K562 (cell line): ENCODE results near the gene CYP2W1. TPM values are rescaled to one million over a fixed set of nuclear protein-coding genes. Genes with fewer than 3 reads are reported as not detected.
A peak's percentile ranks its signal among the peaks of the same experiment; 100 is the strongest.

Source experiments
- ATF1 ChIP-seq, 2 experiments: fragments of 450-650 bp in 1 of 2; IDR thresholded peaks; 2 replicates each; pipeline ENCODE4 v1.6.1; 2016; ENCODE audit warnings: missing compliant biosample characterization in 1 of 2, missing genetic modification characterization in 1 of 2
- FOXA1 ChIP-seq: fragments of 450-650 bp; IDR thresholded peaks from 2 replicates; pipeline ENCODE4 v1.6.1; 2016; ENCODE audit warnings: mild to moderate bottlenecking, borderline replicate concordance
- HDAC1 ChIP-seq, 2 experiments: fragments of 450-650 bp; IDR thresholded peaks; 2 replicates each; pipeline ENCODE4 v1.6.1; 2016 to 2017; ENCODE audit warnings: inconsistent platforms in 1 of 2, mild to moderate bottlenecking in 1 of 2, moderate library complexity in 1 of 2
- MBD2 ChIP-seq: sonication (generic); IDR thresholded peaks from 2 replicates; pipeline ENCODE4 v1.6.1; 2016; ENCODE audit warnings: low read depth, borderline replicate concordance
- ZNF561 ChIP-seq: fragments of 450-650 bp; formaldehyde crosslinking; conservative IDR thresholded peaks from 2 replicates; pipeline ENCODE4 v1.4.0; 2020; ENCODE audit warnings: mild to moderate bottlenecking, moderate library complexity
- ZNF644 ChIP-seq: fragments of 200-800 bp; sonication (Bioruptor generic); IDR thresholded peaks from 2 replicates; pipeline ENCODE4 v1.6.1; 2016; ENCODE audit warnings: low read depth, missing genetic modification characterization, missing compliant biosample characterization
- ZSCAN29 ChIP-seq: fragments of 450-650 bp; IDR thresholded peaks from 2 replicates; pipeline ENCODE4 v1.6.1; 2017
- polyA plus RNA-seq, 8 experiments: library from polyadenylated mRNA; depleted of rRNA in 4 of 8; stranded (reverse) in 5 of 8; unstranded in 3 of 8; fragments of >200 nt; fragmentation: Nextera tagmentation in 2 of 8; fragmentation: Illumina TruSeq in 1 of 8; extraction: Ambion mirVana in 2 of 8; extraction: Trizol in 1 of 8; gene quantifications; 2 replicates each; pipeline versions ENCODE4 v1.2.1 to v1.2.3, GENCODE V29; 2011 to 2014; ENCODE audit warnings: inconsistent platforms in 1 of 8, missing spikeins in 1 of 8
- total RNA-seq, 7 experiments: library from RNA; depleted of rRNA in 6 of 7; stranded (reverse); fragments of >200 nt in 6 of 7; fragmentation: Illumina TruSeq in 2 of 7; extraction: Trizol in 2 of 7; gene quantifications; 2 replicates each; pipeline versions ENCODE4 v1.2.1 to v1.2.3, GENCODE V29; 2011 to 2021; ENCODE audit warnings: low replicate concordance in 1 of 7
- TF ChIP-seq, protein P1 (sequence below): fragments of 450-650 bp; IDR thresholded peaks from 2 replicates; pipeline ENCODE4 v1.6.1; 2016; ENCODE audit warnings: mild to moderate bottlenecking, moderate library complexity
- TF ChIP-seq, protein P2 (sequence below), 3 experiments: fragments of 200-800 bp in 1 of 3; sonication (Bioruptor generic) in 1 of 3; sonication (generic) in 1 of 3; formaldehyde crosslinking in 1 of 3; IDR thresholded peaks; 2 replicates each; pipeline versions ENCODE4 v1.6.1 to v1.8.0; 2016 to 2022; ENCODE audit warnings: mild to moderate bottlenecking in 2 of 3, missing compliant biosample characterization in 2 of 3, missing genetic modification characterization in 2 of 3, missing genetic modification reagents in 1 of 3

CYP2W1 gene
- total and polyA plus RNA-seq, 9 of the 15 experiments (the other 6 are each of a cell fraction or from before 2014, with no cell fraction given): not detected

DNA sequence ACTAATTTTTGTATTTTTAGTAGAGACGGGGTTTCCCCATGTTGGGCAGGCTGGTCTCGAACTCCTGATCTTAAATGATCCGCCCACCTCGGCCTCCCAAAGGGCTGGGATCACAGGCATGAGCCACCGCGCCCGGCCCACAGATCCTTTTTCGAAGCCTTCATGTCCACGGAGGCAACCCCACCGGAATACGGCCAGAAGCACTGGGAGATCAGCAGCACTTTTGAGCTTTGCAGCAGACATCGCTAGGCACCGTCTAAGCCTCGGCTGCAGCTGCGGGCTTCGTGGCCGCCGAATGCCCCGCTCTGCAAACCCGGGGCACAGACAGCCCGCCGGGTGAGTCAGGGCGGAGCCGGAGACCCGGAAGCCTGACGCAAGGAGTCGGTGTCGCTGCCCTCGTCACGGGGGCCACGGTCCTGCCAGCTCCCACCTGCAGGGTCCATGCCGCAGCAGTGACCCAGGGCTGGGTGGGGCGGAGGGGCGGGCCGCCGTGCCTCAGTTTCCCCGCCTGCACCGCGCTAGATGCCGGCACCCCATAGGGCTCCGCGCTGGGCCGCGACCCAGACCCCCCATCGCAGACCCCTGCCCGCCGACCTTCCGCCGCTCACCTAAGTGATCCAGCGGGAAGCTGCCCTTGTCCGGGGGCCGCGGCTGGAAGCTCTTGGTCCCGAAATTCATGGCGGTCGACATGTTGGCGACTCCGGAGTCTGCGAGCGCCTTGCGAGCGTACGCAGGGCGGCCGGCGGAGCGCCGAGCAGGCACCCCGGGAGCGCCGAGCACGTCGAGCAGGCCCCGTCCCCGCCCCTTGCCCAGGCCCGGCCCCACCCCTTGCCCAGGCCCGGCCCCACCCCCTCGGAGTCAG, 7.9 kb upstream of the CYP2W1 start, which contains the start of gene COX19 (continued):
- TF ChIP-seq, protein P1, sequence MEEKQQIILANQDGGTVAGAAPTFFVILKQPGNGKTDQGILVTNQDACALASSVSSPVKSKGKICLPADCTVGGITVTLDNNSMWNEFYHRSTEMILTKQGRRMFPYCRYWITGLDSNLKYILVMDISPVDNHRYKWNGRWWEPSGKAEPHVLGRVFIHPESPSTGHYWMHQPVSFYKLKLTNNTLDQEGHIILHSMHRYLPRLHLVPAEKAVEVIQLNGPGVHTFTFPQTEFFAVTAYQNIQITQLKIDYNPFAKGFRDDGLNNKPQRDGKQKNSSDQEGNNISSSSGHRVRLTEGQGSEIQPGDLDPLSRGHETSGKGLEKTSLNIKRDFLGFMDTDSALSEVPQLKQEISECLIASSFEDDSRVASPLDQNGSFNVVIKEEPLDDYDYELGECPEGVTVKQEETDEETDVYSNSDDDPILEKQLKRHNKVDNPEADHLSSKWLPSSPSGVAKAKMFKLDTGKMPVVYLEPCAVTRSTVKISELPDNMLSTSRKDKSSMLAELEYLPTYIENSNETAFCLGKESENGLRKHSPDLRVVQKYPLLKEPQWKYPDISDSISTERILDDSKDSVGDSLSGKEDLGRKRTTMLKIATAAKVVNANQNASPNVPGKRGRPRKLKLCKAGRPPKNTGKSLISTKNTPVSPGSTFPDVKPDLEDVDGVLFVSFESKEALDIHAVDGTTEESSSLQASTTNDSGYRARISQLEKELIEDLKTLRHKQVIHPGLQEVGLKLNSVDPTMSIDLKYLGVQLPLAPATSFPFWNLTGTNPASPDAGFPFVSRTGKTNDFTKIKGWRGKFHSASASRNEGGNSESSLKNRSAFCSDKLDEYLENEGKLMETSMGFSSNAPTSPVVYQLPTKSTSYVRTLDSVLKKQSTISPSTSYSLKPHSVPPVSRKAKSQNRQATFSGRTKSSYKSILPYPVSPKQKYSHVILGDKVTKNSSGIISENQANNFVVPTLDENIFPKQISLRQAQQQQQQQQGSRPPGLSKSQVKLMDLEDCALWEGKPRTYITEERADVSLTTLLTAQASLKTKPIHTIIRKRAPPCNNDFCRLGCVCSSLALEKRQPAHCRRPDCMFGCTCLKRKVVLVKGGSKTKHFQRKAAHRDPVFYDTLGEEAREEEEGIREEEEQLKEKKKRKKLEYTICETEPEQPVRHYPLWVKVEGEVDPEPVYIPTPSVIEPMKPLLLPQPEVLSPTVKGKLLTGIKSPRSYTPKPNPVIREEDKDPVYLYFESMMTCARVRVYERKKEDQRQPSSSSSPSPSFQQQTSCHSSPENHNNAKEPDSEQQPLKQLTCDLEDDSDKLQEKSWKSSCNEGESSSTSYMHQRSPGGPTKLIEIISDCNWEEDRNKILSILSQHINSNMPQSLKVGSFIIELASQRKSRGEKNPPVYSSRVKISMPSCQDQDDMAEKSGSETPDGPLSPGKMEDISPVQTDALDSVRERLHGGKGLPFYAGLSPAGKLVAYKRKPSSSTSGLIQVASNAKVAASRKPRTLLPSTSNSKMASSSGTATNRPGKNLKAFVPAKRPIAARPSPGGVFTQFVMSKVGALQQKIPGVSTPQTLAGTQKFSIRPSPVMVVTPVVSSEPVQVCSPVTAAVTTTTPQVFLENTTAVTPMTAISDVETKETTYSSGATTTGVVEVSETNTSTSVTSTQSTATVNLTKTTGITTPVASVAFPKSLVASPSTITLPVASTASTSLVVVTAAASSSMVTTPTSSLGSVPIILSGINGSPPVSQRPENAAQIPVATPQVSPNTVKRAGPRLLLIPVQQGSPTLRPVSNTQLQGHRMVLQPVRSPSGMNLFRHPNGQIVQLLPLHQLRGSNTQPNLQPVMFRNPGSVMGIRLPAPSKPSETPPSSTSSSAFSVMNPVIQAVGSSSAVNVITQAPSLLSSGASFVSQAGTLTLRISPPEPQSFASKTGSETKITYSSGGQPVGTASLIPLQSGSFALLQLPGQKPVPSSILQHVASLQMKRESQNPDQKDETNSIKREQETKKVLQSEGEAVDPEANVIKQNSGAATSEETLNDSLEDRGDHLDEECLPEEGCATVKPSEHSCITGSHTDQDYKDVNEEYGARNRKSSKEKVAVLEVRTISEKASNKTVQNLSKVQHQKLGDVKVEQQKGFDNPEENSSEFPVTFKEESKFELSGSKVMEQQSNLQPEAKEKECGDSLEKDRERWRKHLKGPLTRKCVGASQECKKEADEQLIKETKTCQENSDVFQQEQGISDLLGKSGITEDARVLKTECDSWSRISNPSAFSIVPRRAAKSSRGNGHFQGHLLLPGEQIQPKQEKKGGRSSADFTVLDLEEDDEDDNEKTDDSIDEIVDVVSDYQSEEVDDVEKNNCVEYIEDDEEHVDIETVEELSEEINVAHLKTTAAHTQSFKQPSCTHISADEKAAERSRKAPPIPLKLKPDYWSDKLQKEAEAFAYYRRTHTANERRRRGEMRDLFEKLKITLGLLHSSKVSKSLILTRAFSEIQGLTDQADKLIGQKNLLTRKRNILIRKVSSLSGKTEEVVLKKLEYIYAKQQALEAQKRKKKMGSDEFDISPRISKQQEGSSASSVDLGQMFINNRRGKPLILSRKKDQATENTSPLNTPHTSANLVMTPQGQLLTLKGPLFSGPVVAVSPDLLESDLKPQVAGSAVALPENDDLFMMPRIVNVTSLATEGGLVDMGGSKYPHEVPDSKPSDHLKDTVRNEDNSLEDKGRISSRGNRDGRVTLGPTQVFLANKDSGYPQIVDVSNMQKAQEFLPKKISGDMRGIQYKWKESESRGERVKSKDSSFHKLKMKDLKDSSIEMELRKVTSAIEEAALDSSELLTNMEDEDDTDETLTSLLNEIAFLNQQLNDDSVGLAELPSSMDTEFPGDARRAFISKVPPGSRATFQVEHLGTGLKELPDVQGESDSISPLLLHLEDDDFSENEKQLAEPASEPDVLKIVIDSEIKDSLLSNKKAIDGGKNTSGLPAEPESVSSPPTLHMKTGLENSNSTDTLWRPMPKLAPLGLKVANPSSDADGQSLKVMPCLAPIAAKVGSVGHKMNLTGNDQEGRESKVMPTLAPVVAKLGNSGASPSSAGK: peak; percentile 71
- TF ChIP-seq ZSCAN29 (no peak), ZNF561 (CRISPR knock-in tag) (no peak), MBD2 (peak; percentile 59; the same call in 1 of the 2 replicates), HDAC1 (IDR thresholded peaks at IDR 0.05) (peak in 1 of 2 experiments; percentile 82; a peak in 2 of 4 replicates), ATF1 (CRISPR knock-in tag; IDR thresholded peaks at IDR 0.05) (0 out of 2 replicates have a peak, but pooled peaks have one; percentile 12), ATF1 (tag; IDR thresholded peaks at IDR 0.05) (peak; percentile 88), ZNF644 (tag) (no peak), FOXA1 (no peak)
- TF ChIP-seq, protein P2, sequence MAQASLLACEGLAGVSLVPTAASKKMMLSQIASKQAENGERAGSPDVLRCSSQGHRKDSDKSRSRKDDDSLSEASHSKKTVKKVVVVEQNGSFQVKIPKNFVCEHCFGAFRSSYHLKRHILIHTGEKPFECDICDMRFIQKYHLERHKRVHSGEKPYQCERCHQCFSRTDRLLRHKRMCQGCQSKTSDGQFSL (CRISPR knock-in tag; IDR thresholded peaks at IDR 0.05): no peak
- TF ChIP-seq, protein P2 (tag; IDR thresholded peaks at IDR 0.05): no peak
